SH-SY5Y (cell line): ENCODE results near the gene AKR1C8.

Experiments used
- GATA2 ChIP-seq: IDR thresholded peaks from 2 replicates; pipeline ENCODE4 v1.6.1; 2011; ENCODE audit warnings: mild to moderate bottlenecking, low read depth, low read length
- GATA3 ChIP-seq: IDR thresholded peaks from 2 replicates; pipeline ENCODE4 v1.6.1; 2011; ENCODE audit warnings: low read depth, mild to moderate bottlenecking, low read length, moderate library complexity

AKR1C8 gene

DNA sequence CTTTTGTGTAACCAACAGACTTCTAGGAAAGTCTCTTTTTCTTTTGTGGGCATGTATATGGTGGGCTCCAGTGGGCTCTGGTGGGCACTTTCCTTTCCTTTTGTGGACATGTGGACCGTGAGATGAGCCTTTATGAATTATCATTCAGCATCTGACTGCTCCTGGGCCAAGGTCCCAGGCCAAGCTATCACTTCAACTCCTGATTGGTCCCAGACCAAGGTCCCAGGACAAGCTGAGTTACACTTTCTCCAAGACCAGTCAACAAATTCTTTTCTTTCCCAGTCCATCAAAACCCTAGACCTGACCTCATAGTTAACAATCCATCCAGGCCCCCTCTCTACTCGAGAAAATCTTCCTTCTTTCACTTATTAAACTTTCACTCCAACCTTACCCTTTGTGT is 1.0 kb downstream of the AKR1C8 start:
- no peak for TF ChIP-seq GATA2
- TF ChIP-seq GATA3, result no peak

DNA sequence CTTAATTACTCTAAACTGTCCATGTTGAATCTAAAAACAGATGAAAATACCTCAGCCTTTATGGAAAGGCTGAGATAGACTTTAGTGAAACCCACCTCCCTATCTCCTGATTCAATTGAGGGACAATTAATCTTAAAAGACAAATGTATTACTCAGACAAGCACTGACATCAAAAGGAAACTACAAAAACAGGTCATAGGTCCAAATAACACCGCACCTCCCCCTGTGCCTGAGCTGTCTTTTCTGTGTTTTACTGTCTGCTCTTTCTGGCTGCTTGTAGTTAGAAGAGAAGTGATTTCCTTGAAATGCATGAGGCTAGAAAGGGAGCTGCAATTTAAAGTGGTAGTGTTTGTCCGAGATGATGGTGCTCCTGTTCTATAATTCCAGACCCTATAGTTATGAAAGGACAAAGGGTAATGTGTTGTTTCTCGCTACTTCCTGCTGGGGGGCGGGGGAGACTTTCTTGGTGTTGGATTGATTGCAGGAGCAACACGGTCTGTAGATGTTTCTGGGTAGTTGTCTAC is 16.0 kb downstream of the AKR1C8 start:
- TF ChIP-seq GATA3 (no peak), GATA2 (no peak)

DNA sequence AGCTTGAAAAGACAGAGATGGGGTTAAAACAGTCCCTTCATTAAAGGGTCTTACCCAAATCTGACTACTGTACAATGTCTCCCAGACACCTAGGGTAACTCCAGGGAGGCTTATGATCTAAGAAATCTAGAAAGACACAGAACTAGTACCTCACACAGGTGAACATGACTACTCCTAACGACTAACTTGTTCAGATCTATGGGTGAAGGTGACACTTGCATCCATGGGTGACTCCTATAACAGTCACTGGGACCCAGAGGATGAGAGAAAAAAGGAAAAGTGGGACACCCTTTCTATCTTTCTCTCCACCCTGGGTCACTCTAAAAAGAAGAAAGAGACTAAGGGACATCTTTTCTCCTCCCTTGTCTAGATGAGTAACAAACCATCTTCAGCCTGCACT is 19.2 kb downstream of the AKR1C8 start:
- TF ChIP-seq GATA2, result no peak
- TF ChIP-seq GATA3, result no peak

DNA sequence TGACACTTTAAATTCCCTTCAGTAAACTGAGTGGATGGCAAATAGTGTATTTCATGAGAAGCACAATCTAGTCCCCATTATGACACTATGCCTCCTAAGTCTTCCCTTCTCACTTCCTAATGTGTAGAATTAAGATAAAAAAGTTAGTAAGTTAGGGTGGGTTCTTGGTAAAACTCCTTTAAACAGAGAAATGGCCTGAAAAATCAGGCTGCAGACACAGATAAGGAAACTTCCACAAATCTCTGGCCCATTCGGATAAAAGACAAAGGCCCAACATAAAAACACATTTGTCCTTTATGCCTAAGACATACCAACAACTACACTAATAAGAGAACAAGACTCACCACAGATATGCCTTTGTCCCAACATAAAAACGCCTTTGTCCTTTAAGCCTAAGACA is 21.5 kb downstream of the AKR1C8 start:
- TF ChIP-seq GATA2, result no peak

DNA sequence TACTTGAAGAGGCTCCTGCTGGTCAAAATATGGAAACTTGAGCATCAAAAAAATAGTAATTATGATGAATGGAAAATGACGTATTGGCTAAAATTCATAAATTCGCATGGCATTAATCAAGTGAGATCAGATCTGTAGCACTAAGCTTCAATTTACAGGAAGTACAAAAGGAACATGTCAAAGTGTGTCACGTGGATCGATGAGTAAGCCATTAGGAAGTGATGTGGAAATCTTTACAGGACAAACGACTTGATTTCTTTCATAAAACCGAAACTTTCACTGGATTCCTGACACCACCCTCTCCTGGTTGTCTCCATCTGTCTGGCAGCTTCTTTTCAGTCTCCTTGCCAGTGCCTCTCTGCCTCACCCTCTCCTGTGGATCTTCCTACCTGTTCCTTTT is 25.8 kb downstream of the AKR1C8 start:
- TF ChIP-seq GATA2 (no peak), GATA3 (no peak)

DNA sequence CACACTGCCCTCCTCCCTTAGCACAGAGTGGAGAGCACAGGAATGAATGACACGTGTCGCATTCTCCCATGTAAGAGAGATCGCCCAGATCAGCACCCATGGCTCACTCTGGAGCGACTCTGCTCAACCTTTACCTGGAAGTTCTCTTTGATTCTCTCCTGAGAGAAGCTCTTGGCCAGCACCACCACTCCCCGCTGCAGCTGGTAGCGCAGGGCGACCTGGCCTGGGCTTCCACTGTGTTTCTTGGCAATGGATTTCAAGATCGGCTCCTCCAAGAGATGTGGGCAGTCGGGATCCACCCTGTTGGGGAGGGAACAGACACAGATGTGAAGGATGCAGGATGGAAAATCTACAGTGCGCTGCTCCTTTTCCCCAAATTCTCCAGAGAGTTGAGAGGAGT is 27.4 kb downstream of the AKR1C8 start:
- TF ChIP-seq GATA3 (no peak), GATA2 (no peak)

DNA sequence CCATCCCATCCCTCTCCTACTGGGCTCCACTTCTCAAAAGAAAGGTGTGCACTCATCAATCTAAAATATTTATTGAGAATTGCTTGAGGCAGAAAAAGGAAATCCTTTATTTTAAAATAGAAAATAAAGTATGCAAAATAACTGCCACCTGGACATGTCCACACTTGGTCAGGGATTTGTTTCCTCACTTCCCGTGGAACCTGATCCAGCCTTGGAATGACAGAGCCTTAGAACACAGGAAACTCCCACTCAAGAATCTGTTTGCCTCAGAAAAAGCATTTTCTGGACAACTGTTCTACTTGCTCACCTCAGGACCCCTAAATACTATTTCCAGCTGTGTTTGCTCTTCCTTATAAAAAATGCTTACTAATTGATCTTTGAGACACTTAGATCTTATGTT is 29.0 kb downstream of the AKR1C8 start:
- no peak for TF ChIP-seq GATA2
- no peak for TF ChIP-seq GATA3

DNA sequence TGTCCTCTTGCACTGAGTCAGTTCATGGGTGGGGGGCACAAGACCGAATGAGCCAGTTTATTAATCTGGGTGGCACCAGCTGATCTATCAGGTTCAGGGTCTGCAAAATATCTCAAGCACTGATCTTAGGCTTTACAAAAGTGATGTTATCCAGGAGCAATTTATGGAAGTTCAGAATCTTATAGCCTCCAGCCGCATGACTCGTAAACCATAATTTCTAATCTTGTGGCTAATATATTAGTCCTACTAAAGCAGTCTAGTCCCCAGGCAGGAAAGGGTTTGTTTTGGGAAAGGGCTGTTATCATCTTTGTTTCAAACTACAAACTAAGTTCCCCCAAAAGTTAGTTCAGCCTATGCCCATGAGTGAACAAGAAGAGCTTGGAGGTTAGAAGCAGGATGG is 33.9 kb downstream of the AKR1C8 start:
- TF ChIP-seq GATA3 (no peak), GATA2 (no peak)

DNA sequence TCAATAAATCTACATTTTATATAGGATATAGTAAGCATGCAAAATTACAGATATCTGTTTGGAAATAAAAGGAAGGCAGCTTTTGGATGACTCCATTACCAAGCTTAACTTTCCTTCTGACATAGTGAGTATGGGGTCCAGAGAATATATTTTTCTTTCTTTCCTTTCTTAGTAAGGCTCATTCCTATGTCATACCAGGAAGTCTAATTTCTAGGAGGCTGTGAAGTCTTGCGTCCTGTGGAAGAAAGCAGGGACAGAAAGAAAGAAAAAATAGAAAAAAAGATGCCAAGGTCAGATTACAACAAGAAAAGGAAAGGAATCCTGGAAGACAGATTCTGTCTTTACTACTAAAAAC is 36.3 kb downstream of the AKR1C8 start:
- TF ChIP-seq GATA2 (no peak), GATA3 (no peak)

DNA sequence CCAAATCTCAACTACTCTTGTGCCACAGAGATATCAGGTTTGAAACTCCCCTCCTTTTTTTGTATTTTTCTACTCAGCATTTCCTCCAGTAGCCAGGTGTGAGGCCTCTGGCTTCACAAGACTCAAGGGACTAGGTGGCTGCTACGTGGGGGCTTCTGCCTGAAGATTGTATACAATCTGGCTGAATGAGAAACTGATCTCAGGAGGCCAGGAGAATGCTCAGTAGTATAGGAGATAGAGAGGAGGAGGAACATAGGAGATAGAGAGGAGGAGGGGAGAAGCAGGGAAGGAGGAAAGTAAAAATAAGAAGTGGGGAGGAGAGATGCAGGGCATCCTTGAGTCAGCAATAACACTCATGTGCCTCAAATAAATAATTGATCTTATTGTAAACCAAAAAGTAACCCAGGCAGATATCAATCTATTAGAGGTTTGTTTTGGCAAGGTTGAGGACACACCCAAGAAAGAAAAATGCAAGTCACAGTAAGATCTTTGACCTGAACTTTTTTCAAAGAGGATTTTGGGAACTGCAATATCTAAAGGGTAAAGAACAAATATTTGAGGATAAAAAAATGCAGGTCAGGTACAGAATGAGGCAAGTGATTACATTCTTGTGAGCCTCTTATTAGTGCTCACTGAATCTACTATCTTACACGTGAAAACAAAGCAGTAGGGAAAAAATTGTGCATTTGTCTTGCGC is 36.8 kb downstream of the AKR1C8 start:
- no peak for TF ChIP-seq GATA2
- no peak for TF ChIP-seq GATA3

DNA sequence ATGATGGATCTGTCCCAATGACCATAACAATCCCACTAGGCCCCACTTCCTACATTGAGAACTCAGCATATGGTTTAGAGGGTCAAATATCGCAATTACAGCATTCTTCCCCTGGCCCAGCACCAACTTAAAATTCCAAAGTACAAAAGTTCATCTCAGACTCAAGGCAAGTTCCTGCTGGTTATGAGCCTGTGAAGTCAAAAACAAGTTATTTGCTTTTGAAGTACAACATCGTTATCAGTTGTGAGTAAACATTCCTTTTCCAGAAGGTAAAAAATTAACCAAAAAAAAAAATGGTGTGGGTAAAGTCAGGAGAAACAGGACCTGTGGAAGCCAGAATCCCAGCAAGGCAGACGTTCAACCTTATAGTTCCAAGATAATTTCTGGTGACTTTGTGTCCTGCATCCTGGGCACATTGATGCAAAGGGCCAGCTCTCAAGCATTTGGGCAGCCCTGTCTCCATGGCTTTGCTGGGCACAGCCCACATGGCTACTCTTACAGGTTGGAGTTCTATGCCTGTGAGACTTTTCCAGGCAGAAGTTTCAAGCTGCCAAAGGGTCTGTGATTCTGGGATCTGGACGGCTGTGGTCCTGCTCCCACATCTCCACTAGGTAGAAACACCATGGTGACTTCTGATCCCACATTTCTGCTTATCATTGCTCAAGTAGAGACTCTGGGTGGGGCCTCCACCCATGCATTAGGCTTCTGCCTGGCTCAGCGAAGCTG is 37.5 kb downstream of the AKR1C8 start:
- TF ChIP-seq GATA2, result no peak
- no peak for TF ChIP-seq GATA3

DNA sequence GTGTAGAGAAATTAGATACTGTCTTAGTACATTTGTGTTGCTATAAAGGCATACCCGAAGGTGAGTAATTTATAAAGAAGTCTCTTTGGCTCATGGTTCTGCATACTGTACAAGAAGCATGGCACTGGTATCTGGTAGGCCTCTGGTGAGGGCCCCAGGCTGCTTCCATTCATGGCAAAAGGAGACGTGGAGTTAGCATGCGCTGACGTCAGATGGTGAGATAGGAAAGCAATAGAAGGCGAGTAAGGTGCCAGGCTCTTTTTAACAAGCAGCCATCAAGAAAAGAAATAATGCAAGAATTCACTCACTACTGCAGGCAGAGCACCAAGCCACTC is 38.1 kb downstream of the AKR1C8 start:
- TF ChIP-seq GATA3, result no peak
- no peak for TF ChIP-seq GATA2

DNA sequence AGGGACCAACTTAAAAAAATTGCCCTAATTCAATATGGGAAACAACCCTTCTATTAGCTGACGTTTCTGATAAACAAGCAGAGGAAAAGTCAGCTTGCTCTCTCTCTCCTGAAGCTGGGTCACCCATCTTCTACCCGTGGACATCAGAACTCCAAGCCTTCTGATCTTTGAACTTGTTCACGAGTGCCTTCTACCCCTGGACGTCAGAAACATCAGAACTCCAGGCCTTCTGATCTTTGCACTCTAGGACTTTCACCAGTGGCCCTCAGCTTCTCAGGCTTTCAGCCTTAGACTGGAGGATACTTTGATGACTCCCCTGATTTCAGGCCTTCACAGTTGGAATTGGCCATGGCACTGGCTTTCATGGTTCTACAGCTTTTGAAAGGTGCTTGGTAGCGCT is 41.8 kb downstream of the AKR1C8 start:
- TF ChIP-seq GATA2, result no peak
- TF ChIP-seq GATA3, result no peak

DNA sequence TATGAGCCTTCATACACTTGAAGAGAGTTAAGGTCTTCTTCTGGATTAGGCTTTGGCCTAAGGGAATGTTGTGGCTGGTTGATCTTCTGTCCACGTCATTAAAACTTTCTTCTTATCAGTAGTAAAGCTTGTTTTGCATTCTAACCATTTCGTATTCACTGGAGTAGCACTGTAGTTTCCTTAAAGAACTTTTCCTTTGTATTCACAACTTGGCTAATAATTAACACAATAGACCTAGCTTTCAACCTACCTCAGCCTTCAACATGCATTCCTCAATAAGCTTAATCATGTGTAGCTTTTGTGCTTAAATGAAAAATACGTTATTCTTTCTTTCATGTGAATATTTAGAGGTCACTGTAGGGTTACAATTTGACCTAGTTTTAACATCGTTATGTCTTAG is 42.8 kb downstream of the AKR1C8 start:
- TF ChIP-seq GATA2 (no peak), GATA3 (no peak)

DNA sequence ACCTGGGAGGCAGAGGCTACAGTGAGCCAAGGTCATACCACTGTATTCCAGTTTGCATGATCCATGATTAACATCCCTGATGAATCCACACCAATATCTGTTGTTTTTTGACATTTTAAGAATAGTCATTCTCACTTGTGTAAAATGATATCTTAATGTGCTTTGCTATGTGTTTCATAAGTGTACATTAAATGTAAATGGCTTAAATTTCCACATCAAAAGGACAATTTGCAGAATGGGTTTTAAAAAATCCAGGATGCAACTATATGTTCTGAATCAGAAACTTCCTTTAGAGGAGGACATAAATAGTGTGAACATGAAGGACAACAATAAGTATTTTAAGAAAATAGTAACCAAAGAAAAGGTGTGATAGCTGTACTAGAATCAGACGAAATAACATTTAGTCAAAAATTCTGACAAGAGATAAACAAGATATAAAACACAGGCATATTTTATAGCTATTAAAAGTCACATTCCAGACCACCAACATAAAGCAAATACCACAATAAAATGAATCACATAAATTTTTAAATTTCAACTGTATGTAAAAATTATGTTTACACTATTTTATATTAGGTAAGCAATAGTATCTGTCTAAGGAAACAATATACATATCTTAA is 48.4 kb downstream of the AKR1C8 start:
- no peak for TF ChIP-seq GATA2
- no peak for TF ChIP-seq GATA3
